ENCODE data around the gene RPL4.
A peak's percentile ranks its signal among the peaks of the same experiment; 100 is the strongest.
"Not testable (repeated sequence)": the region's sequence is repeated elsewhere in the genome, so short reads cannot be mapped to it uniquely, and the experiment has no call there.

Gene RPL4

DNA sequence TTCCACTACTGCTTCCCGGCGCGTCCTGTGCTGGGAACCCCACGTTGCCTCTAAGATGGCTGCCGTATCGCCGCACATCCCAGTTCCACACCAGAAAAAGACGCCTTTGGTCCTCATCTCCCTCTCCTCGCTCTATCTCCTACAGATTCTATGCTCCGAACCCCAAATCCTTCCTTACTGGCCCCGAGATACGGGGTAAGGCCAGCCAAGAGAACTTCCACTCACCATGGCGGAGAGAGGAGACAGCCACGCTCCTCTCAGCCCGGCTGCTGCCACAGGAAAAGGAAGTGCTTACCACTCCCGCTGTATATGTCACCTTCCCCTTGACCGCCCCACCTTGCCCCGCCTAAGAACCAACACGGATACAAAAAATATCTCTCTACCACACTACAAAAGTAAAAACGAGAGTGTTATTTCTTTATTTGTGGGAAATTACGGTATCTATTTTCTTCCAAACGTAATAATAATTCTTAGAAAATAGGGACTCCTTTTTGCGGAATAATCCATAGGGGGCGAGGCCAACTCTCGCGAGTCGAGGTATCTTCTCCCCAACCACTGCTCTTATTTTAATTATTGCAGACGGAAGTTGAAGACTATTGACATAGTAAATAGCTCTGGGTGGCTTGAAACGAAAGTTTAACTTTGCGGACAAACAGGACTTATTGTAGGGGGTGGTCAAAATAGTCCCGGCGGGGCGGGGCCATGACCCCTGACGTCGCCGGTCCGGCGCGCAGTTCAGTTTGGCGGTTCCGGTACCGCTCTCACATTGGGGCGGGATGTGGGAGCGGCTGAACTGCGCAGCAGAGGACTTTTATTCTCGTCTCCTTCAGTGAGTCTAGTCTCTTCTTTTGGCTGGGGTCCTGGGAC lies at the start of gene RPL4, which contains the start of gene ZWILCH:
RPL4 (minus strand) TSS at position 293 of the 867 bp plus-strand sequence; CDS start at position 228, 65 bp downstream.
ZWILCH (plus strand) TSS at position 764 of the 867 bp plus-strand sequence; CDS start at position 777, 13 bp downstream.
- peak; percentile 73 for FAIRE-seq
- DNase-seq (ENCODE audit: low spot score): peak; percentile 88

DNA sequence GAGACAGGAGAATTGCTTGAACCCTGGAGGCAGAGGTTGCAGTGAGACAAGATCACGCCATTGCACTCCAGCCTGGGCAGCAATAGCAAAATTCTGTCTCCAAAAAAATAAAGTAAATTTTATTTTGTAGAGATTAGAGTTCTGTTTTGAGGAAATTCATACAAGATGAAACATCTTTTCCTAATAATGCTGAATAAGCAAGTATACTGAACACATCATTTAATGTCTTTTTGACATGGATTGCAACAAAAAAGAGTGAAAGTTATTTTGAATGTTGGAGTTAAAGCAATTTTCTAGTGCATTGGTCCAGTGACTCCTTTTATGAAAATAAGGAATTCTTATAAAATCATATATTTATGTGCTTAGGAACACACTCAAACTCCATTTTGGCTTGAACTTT lies 40.6 kb upstream of the RPL4 start:
- DNase-seq (ENCODE audit: low spot score): no peak

DNA sequence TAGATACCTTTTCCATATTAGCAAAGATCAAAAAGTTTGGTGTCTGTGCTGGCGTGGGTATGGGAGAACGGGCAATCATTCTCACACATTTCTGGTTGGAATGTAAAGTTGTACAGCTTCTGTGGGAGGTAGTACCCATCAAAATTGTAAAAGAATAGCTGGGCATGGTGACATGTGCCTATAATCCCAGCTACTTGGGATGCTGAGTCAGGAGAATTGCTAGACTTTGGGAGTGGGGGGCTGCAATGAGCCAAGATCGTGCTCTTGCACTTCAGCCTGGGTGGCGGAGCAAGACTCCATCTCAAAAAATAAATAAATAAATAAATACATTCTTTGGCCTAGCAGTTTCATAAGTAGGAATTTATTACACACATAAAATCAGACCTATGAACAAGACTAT lies 38.2 kb upstream of the RPL4 start:
- FAIRE-seq (no peak), DNase-seq (ENCODE audit: low spot score) (no peak)

More for the DNA sequence above, 40.6 kb upstream of the RPL4 start:
- FAIRE-seq: no peak

DNA sequence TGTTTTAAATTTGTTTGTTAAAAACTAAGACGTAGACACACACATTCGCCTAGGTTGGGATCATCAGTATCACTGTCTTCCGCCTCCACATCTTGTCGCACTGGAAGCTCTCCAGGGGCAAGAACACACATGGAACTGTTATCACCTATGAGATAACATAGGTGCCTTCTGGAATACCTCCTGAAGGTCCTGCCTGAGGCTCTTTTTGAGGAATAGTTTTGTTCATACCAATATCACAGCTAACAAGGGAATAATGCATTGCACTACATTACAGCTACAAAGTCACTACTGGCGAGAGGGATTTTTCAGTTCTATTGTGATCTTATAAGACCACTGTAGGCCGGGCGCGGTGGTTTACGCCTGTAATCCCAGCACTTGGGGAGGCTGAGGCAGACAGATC lies 30.4 kb upstream of the RPL4 start:
- DNase-seq (ENCODE audit: low spot score) (no peak), FAIRE-seq (peak; percentile 35)

DNA sequence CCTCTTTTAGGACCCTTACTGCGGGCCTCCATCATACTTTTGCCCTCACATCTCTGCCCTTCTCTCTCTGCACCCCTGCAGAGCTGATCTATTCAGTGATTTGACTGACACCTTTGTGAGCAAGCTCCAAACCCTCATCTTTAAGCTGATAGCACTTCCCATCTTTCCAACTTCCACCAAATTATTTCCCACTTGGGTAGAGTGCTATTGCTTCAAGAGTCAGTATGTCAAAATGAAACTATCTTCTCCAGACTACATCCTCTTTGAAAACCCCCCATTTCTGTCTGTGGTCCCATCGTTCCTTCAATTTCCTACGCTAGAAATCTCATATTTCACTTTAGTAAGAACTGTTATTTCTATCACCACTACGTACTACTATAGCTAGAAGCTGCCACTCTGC lies 20.2 kb upstream of the RPL4 start:
- no peak for FAIRE-seq
- DNase-seq (ENCODE audit: low spot score): no peak

DNA sequence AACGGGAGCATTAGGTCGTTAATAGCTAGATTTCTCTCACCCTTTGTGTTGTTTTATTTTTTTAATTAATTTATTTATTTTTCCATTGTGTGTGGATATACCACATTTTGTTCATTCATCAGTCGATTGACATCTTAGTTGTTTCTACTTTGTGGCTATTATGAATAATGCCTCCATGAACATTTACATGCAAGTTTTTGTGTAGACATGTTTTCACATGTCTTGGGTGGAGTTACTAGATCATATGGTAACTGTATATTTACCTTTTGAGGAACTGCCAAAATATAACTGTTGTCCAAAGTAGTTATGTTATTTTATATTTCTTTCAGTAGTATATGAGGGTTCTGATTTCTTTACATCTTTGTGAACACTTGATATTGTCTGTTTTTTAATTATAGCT lies 19.3 kb upstream of the RPL4 start:
- DNase-seq (ENCODE audit: low spot score): no peak
- FAIRE-seq: no peak

DNA sequence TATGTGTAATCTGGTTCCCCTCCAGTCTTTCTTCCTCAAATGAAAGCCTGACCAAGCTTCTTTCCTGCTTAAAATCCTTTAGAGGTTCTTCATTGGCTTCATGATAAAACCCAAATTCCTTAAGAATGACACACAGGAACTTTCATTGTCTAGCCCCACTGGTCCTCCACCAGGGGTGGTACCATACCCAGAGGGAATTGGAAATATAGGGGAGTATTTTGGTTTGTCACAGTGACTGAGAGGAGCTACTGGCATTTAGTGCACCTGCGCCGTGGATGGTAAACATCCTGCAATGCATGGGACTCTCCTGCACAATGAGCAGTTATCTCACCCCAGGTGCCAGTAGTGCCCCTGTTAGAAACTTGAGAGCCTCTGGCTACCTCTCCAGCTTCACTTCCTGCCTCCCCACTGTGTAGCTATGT lies 11.3 kb upstream of the RPL4 start:
- FAIRE-seq: no peak
- peak; percentile 35 for DNase-seq (ENCODE audit: low spot score)

DNA sequence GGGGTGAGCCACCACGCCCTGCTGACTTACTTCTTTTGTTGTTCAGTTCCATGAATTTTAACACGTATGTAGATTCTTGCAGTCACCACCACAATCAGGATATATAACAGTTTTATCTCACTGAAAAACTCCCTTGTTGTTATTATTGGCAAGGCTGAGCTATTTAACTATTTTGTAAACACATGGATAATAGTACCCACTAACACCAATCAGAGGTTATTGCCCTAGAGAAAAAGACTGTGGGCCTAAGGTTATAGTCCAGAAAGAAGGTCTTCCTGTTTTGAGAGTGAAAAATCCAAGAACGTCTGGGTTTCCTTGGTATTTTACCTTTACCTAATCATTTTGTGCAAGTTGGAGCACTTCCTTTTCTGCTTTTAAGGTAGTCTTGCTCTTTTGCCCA lies 9.9 kb upstream of the RPL4 start:
- FAIRE-seq (no peak), DNase-seq (ENCODE audit: low spot score) (no peak)

DNA sequence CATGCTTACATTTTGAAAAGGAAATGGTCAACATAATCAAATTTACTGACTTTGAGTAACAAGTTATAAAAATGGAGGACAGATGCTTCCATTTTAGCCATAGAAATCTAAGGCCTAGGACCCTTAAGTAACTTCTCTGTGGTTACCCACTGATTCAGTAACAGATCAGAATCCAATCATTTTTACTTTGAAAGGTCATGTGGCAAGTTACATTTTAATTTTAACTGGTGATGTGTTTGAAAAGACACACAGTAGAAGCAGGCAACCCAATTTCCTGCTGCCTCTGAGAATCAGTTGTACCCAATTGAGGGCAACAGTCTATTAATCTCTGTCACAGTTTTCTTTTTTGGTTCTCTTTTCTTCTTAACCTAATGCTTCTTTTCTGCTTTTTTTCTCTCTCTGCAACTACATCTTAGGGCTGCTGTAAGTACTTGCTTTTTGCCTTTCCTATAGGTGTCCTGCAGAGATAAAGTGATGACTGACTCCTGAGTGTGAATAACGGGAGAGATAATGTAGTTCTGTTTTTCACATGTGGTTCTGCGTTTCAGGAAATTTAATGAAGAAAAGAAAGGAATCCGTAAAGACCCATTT lies 3.7 kb upstream of the RPL4 start:
- DNase-seq (ENCODE audit: low spot score) (no peak), FAIRE-seq (no peak)

DNA sequence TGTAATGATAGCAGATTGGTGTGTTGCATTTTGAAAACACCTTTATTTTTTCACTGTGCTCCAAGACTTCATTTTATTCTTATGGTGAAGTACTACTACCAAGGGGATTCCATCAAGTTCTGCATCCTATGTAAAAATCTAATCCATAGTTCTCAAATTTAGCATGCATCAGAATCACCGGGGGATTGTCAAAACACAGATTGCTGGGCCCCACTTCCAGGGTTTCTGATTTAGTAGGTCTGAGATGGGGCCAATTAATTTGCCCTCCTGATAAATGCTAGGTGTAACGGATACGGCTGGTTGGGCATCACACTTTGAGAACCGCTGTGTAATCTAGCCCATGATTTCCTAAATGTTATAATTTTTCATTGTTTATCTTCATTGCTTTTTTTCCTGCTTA lies 1.2 kb upstream of the RPL4 start:
- no peak for FAIRE-seq
- DNase-seq (ENCODE audit: low spot score): no peak

DNA sequence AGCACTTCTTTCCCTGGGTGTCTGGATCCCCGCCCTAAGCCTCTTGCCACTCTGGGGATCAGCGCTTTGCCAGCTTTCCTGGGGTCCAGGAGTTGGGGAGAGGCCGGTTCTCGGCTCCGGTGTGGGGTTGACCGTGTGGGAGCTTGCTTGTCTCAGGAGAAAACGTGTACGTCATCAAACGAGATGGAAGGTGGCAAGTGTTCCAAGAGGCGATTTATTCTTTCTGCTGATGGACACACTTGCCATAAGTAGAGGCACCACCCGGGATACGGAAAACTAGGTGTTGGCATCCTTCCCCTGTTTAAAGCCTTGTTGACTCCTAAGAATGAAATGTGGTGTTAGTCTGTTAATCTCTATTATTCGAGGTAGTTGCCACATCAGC lies 766 bp upstream of the RPL4 start:
- DNase-seq (ENCODE audit: low spot score) (no peak), FAIRE-seq (no peak)

DNA sequence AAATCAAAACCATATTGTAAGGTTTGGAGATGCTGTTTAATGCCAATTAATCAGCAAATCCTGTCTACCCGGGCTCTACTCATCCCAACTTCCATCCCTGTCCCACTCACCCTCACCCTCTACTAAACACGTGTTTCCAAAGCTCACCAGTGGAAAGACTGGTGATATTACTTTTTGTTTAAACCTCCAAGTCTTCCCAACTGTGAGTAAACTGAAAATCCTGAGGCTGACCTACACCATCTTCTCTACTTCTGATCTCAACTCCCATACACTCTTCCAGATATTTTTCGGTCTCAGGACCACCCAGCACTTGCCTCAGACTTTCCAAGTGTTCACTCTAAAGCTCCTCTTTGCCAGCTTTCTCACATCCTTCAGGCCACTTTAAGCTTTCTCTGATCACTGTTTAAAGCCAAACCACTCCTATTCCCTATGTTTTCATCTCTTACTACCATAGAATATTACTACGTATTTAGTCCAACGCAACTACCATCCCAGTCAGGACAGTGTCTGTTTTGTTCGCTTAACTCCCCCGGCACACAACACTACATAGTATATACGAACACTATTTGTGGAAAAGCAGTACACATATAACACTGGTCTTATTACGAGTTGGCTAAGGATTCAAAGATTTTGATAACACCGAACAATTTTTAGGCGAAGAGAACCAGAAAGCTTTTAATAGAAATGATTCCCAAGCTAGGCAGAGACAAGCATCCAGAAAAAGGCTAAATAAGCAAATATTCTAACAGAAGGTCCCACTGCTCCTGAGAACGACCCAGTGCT lies 684 bp downstream of the RPL4 start:
- FAIRE-seq (no peak), DNase-seq (ENCODE audit: low spot score) (no peak)

DNA sequence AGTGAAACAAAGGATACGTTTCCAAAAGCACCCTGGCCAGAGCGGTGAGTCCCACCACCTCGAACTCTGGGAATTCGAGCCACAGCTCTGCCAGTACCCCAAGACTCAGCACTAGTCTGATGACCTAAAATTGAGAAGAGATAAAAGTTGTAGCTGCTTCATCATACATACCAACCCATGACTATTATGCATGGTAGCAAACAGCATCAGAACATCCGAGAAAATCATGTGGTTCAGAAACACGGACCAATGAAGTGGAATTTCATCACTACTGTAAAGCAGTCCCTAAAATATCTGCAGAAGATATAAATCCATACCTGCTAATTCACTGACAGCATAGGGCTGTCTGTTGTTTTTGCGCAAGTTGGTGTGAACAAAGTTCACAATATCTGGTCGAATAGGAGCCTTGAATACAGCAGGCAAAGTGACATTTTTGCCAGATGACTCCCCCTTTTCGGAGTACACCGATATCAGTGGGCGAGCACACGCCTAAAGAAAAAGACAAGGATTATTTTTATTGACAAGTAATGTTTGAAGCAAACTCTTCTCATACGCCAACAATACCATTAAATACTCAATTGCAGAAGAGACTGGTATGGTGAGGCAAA lies 1.5 kb downstream of the RPL4 start:
- FAIRE-seq; DNase-seq (ENCODE audit: low spot score): not testable (repeated sequence)

DNA sequence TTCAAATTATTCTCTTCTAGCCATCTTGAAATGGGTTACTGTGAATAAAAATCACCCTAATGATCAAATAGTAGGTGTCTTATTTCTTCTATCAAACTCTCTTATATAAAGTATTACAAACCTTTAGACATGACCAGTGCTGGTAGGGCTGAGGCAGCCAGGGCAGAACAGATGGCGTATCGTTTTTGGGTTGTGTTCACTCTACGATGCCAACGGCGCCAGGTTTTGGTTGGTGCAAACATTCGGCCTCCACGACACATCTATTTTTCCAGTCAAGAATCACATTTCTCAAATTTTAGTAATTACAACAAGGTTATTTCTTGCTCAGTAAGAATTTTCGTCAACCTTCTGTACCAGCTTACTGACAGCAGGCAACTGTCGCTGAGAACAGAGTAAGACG lies 2.2 kb downstream of the RPL4 start:
- DNase-seq (ENCODE audit: low spot score): no peak
- no peak for FAIRE-seq

DNA sequence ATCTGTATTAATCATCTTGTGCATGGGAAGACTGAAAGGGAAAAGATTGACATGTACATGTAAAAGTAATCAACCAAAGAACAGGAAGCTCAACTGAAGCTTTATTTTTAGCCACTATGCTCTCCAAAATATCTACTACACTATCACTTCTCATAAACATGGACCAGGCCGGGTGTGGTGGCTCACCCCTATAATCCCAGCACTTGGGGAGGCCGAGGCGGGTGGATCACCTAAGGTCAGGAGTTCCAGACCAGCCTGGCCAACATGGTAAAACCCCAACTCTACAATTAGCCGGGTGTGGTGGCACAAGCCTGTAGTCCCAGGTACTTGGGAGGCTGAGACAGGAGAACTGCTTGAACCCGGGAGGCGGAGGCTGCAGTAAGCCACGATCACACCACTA lies 4.3 kb downstream of the RPL4 start:
- not testable (repeated sequence) for DNase-seq (ENCODE audit: low spot score); FAIRE-seq

DNA sequence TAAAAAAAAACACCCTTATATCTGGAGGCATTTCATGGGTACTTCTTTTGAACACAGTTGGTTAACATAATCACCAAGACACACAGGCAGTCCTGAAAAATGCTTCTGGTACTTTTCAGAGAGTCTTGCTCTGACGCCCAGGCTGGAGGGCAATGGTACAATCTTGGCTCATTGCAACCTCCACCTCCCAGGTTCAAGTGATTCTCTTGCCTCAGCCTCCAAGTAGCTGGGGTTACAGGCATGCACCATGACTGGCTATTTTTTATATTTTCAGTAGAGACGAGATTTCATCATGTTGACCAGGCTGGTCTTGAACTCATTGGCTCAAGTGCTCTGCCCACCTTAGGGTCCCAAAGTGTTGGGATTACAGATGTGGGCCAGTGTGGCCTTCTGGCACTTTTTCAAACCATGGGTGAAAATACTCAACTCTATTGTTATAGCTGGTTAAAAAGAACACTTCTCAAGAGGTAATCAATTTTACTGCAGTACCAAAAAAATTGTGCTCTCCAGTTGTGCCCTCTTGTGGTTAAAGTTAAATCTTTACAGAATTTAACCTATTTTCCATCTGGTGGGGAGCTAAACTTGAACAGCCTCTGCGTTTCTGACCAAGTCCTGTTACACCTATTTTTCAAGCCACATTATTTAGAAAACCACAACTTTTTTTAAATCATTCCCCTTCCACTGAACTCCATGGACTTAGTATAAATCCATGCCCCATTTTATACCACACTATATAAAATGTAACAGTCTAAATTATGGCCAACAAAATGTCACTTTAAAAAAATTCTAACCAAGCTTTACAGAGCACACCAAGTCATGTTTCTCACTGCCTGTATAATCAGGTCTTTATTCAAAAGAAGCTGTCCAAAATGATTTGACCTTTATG lies 5.9 kb downstream of the RPL4 start:
- no peak for FAIRE-seq
- DNase-seq (ENCODE audit: low spot score): no peak

DNA sequence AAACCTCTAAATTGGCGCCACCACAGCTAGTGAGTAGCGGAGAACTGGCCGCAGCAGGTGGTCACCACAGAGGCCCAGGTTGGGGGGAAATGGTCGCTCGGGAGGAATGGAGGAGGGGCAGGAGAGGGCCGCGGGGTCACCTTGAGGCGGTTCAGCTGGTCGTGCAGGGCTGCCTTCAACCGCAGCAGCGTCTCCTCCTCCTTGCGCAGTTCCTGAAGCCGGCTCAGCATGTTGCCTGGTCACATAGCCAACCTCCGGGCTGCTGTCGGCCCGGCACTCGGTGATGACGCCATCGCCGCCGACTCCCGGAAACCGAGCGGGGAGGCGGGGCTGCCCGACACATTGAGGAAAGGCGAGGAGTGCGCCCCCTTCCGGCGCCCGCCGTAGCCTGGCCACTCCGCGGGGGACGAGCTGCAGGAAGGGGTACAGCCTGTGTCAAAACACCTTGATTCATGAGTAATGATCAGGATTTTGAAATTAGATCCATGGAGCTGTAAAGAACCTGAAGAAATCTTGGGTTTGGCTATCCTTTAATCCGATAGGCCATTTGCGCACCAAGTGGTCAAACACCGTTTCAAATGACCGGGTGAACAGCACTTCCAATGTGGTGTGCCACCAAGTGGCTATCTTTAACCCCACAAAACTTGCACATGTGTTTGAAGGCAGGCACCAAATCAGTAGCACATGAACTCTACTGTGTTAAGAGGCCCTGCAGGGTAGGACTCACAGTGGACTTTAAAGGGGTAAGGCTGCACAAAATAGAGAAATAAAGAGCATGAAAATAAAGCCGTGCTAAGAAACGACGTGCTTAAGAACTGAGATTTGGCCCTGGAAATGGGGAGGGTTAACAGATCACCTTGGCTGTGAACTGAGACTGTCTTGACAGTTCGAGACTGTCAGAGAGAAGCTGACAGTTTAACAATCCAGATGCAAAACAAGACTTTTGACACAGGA lies 6.9 kb downstream of the RPL4 start, which contains the start of gene SNAPC5:
SNAPC5 (minus strand) TSS at position 261 of the 954 bp plus-strand sequence; CDS start at position 230, 31 bp downstream.
- peak; percentile 86 for FAIRE-seq

DNA sequence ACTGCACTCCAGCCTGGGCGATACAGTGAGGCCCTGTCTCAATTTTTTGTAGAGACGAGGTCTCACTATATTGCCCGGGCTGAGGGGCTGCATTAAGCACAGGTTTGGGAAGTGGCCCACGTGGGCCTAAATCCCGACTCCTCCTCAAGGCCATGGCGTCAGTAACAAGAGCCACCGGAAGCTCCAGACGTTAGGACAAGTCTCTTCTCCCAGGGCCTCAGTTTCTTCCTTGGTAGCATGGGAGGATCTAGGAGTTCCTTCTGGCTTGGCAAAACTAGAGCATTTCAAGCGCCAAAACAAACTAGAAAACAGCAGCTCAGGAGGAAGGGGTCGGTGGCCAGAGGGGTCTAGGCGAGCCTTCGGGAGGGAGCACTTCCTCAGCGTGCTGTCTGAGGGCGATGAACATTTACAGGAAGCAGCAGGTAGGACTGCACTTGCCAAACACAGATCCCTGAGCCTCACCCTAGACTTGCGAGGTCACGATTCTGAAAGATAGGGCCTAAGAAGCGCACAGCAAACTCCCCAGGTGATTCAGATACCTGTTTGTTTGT lies 7.6 kb downstream of the RPL4 start:
- DNase-seq (ENCODE audit: low spot score) (no peak), FAIRE-seq (no peak)

More for the DNA sequence above, 6.9 kb downstream of the RPL4 start, which contains the start of gene SNAPC5:
- peak; percentile 97 for DNase-seq (ENCODE audit: low spot score)

DNA sequence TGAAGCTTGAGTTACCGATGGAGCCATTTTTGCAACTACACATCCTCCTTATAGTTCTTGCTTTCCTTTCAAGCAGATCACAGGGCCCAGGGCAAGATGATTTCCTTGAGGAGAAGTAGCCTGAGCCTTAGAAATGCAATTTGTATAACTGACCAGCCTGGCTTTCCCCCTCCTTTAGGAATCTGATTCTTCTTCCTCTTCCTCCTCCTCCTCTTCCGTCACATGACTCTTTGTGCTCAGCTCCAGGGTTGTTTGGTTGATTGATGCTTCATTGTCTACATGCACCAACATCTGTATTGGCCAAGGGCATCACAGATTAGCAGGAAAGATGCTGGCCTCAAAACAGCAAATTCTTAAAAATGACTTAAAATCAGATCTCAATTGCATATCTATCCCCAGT lies 10.4 kb downstream of the RPL4 start:
- DNase-seq (ENCODE audit: low spot score) (no peak), FAIRE-seq (no peak)

All from urothelium cell line (cell line).